Gastroesophageal sphincter (tissue), 4 donors: ENCODE measurements around the gene BCL2. TPM values are rescaled to one million over a fixed set of nuclear protein-coding genes. Genes with fewer than 3 reads are reported as not detected.

Experiments
- ATAC-seq: fragments of 150-250 bp; one replicate; pipeline ENCODE4 v1.9.1; 2016; ENCODE audit warnings: mild to moderate bottlenecking, moderate library complexity
- H3K27ac ChIP-seq, 4 donors: fragments of 200-600 bp; sonication (generic) in 3 of 4; 1 replicate in 3 of 4; 2 replicates in 1 of 4; pipeline ENCODE4 v1.5.1; 2016 to 2019
- H3K27me3 ChIP-seq: fragments of 200-600 bp; sonication (generic); one replicate; pipeline ENCODE4 v1.5.1; 2019
- H3K36me3 ChIP-seq, 2 donors: fragments of 200-600 bp; sonication (generic); one replicate each; pipeline ENCODE4 v1.5.1; 2019; ENCODE audit warnings: control low read depth in 1 of 2
- H3K4me1 ChIP-seq, 3 donors: fragments of 200-600 bp; sonication (generic); 1 replicate in 2 of 3; 2 replicates in 1 of 3; pipeline ENCODE4 v1.5.1; 2016 to 2019; ENCODE audit warnings: control low read depth in 2 of 3
- H3K4me3 ChIP-seq, 2 donors: fragments of 200-600 bp; sonication (generic); one replicate each; pipeline ENCODE4 v1.5.1; 2019; ENCODE audit warnings: mild to moderate bottlenecking in 1 of 2, moderate library complexity in 1 of 2
- H3K9me3 ChIP-seq, 3 donors: fragments of 200-600 bp; sonication (generic); one replicate each; pipeline ENCODE4 v1.5.1; 2017 to 2019; ENCODE audit warnings: control low read depth in 2 of 3
- EP300 ChIP-seq: sonication (generic); formaldehyde crosslinking; IDR thresholded peaks from one replicate; pipeline ENCODE4 v1.6.1; 2017; ENCODE audit warnings: antibody characterized with exemption, mild to moderate bottlenecking
- POLR2A ChIP-seq, 2 donors: fragments of 450-650 bp; IDR thresholded peaks; one replicate each; pipeline ENCODE4 v1.6.1; 2017; ENCODE audit warnings: antibody characterized with exemption in 2 of 2, mild to moderate bottlenecking in 2 of 2, moderate library complexity in 1 of 2
- POLR2AphosphoS5 ChIP-seq: sonication (generic); formaldehyde crosslinking; IDR thresholded peaks from one replicate; pipeline ENCODE4 v1.6.1; 2017; ENCODE audit warnings: antibody characterized with exemption
- WGBS, 2 donors: methylation state at CpG; one replicate each; pipeline ENCODE4 v1.1.5; 2018; ENCODE audit warnings: low coverage in 1 of 2; 5-methylcytosine and 5-hydroxymethylcytosine counted together
- total RNA-seq, 4 donors: library from RNA; depleted of rRNA; stranded (reverse); fragments of >200 nt; gene quantifications; one replicate each; pipeline ENCODE4 v1.1.0, GENCODE V29; 2016
- TF ChIP-seq, protein P1 (sequence below), 4 experiments: fragments of 200-600 bp in 2 of 4; fragments of 450-650 bp in 2 of 4; sonication (generic) in 1 of 4; IDR thresholded peaks; one replicate each; pipeline ENCODE4 v1.5.1; 2017 to 2019; ENCODE audit warnings: antibody characterized with exemption in 4 of 4, mild to moderate bottlenecking in 2 of 4, moderate library complexity in 2 of 4

The BCL2 gene
- total RNA-seq, 4 donors from 2014 or later: 31.2 to 41.7 (median 32.7) TPM

DNA sequence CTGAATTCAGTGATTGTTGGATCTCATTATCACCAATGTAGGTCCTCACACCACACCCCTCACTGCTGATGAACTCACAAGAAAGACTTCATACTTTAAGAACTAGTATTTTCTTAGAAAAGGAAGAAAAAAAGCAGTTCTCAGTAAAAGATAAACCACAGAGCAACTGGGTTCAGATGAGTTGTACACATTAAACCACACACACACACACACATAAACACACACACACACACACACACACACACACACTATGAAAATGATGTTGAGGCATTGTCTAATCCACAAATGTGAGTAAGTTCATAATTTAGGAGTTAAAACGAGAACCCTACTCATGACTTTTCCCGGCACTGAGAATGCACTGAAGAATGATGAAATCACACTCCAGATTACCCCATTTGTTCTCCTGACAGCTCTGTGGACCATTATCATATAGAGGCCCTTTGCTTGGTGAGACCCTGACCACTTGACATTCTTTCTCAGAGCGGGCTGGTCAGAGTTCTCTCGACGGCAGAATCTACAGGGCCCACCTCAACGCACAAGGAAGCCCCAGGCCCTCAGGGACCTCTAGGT is 106.2 kb downstream of the BCL2 start:
- Histone ChIP-seq H3K27ac (no peak overlapping the region), H3K4me3 (no peak overlapping the region), H3K36me3 (no peaks in the 10 kb centered on the region), H3K27me3 (no peaks in the 10 kb centered on the region), H3K4me1 (peaks cover 0 to 22% (median under 1%) of the 10 kb centered on the region in 3 donors), H3K9me3 (no peaks in the 10 kb centered on the region)
- 90% methylated on average over 3 to 6 of the region's 6 CpGs for WGBS, 2 donors
- TF ChIP-seq POLR2AphosphoS5 (no peak), POLR2A (IDR thresholded peaks at IDR 0.05) (no peak), EP300 (no peak)
- TF ChIP-seq, protein P1, sequence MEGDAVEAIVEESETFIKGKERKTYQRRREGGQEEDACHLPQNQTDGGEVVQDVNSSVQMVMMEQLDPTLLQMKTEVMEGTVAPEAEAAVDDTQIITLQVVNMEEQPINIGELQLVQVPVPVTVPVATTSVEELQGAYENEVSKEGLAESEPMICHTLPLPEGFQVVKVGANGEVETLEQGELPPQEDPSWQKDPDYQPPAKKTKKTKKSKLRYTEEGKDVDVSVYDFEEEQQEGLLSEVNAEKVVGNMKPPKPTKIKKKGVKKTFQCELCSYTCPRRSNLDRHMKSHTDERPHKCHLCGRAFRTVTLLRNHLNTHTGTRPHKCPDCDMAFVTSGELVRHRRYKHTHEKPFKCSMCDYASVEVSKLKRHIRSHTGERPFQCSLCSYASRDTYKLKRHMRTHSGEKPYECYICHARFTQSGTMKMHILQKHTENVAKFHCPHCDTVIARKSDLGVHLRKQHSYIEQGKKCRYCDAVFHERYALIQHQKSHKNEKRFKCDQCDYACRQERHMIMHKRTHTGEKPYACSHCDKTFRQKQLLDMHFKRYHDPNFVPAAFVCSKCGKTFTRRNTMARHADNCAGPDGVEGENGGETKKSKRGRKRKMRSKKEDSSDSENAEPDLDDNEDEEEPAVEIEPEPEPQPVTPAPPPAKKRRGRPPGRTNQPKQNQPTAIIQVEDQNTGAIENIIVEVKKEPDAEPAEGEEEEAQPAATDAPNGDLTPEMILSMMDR (IDR thresholded peaks at IDR 0.05): no peak
- no peak for ATAC-seq

GRCh38 chr18:63210521-63210920 is 109.0 kb downstream of the BCL2 start:
- 84 to 88% methylated on average over 3 of the region's 3 CpGs for WGBS, 2 donors
- TF ChIP-seq EP300: no peak
- Histone ChIP-seq H3K4me1 (peaks cover 0 to 29% (median 5%) of the 10 kb centered on the region in 3 donors), H3K27me3 (no peaks in the 10 kb centered on the region), H3K4me3 (no peak overlapping the region), H3K9me3 (no peaks in the 10 kb centered on the region), H3K27ac (no peak overlapping the region), H3K36me3 (no peaks in the 10 kb centered on the region)
- no peak for ATAC-seq

DNA sequence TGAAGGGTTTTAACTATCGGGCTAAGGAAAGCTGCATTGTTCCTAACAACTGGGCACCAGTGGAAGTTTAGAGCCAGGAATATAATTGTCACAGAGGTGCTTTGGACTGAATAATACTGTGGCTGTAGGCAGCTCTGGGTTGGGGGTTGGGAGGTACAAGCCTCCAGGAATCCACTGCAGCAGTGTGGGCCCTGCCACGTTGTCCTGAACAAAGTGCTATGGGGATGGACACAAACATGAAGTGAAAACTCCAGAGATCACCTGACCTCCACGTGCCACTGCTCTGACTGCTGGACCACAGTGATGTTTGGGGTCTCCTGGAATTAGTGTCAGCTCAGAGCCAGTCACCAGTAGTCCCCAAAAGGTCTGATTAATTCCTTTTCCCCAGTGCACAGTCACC is 110.9 kb downstream of the BCL2 start:
- H3K4me1 ChIP-seq: peaks cover 0 to 29% (median 5%) of the 10 kb centered on the region in 3 donors
- TF ChIP-seq EP300 (no peak), POLR2AphosphoS5 (no peak), POLR2A (IDR thresholded peaks at IDR 0.05) (no peak)
- TF ChIP-seq, protein P1 (IDR thresholded peaks at IDR 0.05): no peak

DNA sequence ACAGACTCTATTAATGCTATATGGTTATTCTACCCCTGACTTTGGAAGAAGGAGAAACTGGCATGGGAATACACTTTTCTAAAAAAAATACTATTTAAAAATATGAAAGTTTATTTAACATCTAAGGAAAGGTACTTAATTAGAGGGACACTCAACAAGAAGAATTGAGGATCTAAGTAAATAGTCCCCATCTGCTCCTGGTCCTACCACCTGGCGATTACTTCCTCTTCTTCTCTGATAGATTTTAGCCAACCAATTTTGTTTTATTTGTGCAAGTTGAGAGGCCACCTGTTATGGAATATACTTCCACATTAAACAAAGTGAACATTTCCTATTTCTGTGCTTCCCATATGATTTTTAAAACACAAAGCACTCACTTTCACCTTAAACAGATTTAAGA is 111.7 kb downstream of the BCL2 start:
- no peaks in the 10 kb centered on the region for H3K36me3 ChIP-seq
- no peaks in the 10 kb centered on the region for H3K27me3 ChIP-seq
- H3K4me1 ChIP-seq: peaks cover 0 to 29% (median 5%) of the 10 kb centered on the region in 3 donors
- H3K27ac ChIP-seq: no peak overlapping the region
- H3K9me3 ChIP-seq: no peaks in the 10 kb centered on the region
- no peak for ATAC-seq
- no peak overlapping the region for H3K4me3 ChIP-seq
- 78 to 85% methylated on average over 1 of the region's 1 CpG for WGBS, 2 donors
- TF ChIP-seq, protein P1 (IDR thresholded peaks at IDR 0.05): no peak
- TF ChIP-seq POLR2AphosphoS5 (no peak), EP300 (no peak), POLR2A (IDR thresholded peaks at IDR 0.05) (no peak)

More for the DNA sequence above, 110.9 kb downstream of the BCL2 start:
- Histone ChIP-seq H3K27ac (no peak overlapping the region), H3K36me3 (no peaks in the 10 kb centered on the region), H3K27me3 (no peaks in the 10 kb centered on the region), H3K9me3 (no peaks in the 10 kb centered on the region), H3K4me3 (no peak overlapping the region)
- 51 to 64% methylated on average over 1 to 2 of the region's 3 CpGs for WGBS, 2 donors
- ATAC-seq: no peak

GRCh38 chr18:63207143-63207790 is 112.3 kb downstream of the BCL2 start:
- Histone ChIP-seq H3K36me3 (no peaks in the 10 kb centered on the region), H3K27ac (no peak overlapping the region), H3K4me3 (no peak overlapping the region), H3K9me3 (no peaks in the 10 kb centered on the region), H3K27me3 (no peaks in the 10 kb centered on the region), H3K4me1 (peaks cover 0 to 29% (median 5%) of the 10 kb centered on the region in 3 donors)
- TF ChIP-seq EP300: no peak
- no peak for TF ChIP-seq POLR2AphosphoS5
- no peak for TF ChIP-seq POLR2A (IDR thresholded peaks at IDR 0.05)
- TF ChIP-seq, protein P1 (IDR thresholded peaks at IDR 0.05): no peak
- ATAC-seq: no peak
- 84 to 86% methylated on average over 12 to 13 of the region's 14 CpGs for WGBS, 2 donors
